IPS-18c (cell line): ENCODE measurements around the gene TUBA1C.
A peak's percentile ranks its signal among the peaks of the same experiment; 100 is the strongest.
"Not testable (repeated sequence)": the region's sequence is repeated elsewhere in the genome, so short reads cannot be mapped to it uniquely, and the experiment has no call there.

Experiments used
- H3K4me3 ChIP-seq: 2 replicates; pipeline ENCODE4 v1.7.0; 2013; ENCODE audit warnings: low read depth, mild to moderate bottlenecking, low read length, moderate library complexity; ENCODE audit not compliant: insufficient read depth
- H3K9me3 ChIP-seq: one replicate; pipeline ENCODE4 v1.6.1; 2013; ENCODE audit warnings: mild to moderate bottlenecking, low read length, moderate library complexity; ENCODE audit not compliant: control insufficient read depth, insufficient read depth

Gene TUBA1C

DNA sequence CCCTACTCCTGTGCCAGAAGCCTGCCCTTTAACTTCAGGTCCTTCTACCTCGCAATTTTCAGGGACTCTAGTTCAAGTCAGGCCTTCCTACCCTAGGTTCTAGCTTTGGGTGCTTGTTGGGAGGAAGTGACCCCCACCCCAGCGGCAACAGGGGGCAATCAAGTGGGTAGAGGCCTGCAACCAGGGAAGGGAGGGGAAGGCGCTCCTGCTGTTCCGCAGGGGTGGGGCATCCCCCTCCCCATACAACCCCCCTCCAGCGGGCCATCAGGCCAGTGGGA, 29.9 kb downstream of the TUBA1C start:
- Histone ChIP-seq H3K4me3 (no peak overlapping the region; the same call in 1 of the 2 replicates), H3K9me3 (peaks cover 2% of the 10 kb centered on the region)

- Histone ChIP-seq H3K4me3 (peak within 1 kb of the TSS; percentile 36; the same call in 1 of the 2 replicates), H3K9me3 (peaks cover 2% of the 10 kb centered on the region)
Measured at GRCh38 chr12:49295082-49295936, 30.4 kb downstream of the TUBA1C start, which contains the start of gene PRPH. TSS of gene PRPH (plus strand) at chr12:49295147. CDS start at chr12:49295201, 54 bp downstream.

DNA sequence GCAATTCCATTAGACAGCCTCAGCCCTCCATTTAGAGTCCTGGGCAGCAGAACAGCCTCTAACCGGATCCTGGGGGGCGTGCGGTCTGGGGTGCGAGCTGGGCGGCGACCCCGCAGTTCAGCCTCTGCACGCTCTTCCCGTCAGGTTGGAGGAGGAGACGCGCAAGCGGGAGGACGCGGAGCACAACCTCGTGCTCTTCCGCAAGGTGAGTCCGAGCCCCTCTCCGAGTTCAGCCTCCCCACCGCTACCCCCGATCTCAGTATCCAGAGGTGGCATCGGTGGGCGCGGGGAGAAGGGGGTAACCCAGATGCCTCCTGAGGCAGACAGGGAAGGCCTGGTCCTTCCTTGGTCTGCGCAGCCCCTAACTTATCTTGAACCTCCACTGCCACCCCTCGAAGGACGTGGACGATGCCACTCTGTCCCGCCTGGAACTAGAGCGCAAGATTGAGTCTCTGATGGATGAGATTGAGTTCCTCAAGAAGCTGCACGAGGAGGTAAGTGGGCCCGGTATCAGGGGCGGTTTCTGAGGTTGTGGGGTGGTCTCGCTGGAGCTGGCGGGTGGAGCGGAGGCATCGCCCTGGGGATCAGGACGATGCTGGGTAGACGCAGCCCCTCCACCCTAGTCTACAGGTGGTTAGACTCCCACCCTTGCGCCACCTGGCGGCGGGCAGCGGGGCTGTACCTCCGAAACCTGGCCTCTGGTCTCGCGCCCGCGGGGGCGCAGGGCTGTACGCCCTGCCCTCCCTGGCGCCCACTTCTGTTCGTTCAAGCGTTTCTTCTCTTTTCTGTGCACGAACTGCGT, 31.4 kb downstream of the TUBA1C start:
- peaks cover 2% of the 10 kb centered on the region for H3K9me3 ChIP-seq
- peak overlapping the region; percentile 59; the same call in 1 of the 2 replicates for H3K4me3 ChIP-seq

DNA sequence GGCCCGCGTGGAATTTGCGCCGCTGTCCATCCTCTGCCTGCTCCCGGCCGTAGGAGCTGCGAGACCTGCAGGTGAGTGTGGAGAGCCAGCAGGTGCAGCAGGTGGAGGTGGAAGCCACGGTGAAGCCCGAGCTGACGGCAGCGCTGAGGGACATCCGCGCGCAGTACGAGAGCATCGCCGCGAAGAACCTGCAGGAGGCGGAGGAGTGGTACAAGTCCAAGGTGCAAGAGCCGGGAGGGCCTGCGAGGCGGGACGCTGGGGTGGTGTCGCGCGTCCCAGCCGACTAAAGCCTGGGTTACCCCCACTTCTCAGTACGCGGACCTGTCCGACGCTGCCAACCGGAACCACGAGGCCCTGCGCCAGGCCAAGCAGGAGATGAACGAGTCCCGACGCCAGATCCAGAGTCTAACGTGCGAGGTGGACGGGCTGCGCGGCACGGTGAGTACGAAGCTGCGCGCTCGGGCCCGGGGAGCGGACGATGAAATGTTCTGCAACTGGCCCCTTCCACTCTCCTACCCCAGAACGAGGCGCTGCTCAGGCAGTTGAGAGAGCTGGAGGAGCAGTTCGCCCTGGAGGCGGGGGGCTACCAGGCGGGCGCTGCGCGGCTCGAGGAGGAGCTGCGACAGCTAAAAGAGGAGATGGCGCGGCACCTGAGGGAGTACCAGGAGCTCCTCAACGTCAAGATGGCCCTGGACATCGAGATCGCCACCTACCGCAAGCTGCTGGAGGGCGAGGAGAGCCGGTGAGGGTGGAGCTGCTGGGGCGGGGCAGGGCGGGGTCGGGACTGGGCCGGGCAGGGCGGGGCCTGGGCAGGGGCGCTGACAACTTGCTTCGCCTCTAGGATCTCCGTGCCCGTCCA, 32.2 kb downstream of the TUBA1C start:
- H3K9me3 ChIP-seq = peaks cover 2% of the 10 kb centered on the region
- peak overlapping the region; percentile 59 for H3K4me3 ChIP-seq

DNA sequence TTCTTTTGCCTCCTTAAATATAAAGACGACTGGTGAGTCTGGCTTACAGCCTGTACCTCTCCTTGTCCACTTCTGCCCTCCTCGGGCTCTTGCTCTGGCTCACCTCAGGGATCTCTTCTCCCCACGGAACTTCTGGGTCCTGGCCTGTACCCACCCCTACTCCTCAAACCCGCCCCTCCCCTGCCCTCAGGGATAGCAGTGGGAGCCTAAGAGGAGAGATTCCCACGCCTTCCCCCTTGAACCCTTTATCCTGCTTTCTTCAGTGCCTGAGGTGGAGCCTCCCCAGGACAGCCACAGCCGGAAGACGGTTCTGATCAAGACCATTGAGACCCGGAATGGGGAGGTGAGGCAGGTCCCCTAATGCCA, 32.8 kb downstream of the TUBA1C start:
- no peak overlapping the region for H3K4me3 ChIP-seq
- peaks cover 2% of the 10 kb centered on the region for H3K9me3 ChIP-seq

DNA sequence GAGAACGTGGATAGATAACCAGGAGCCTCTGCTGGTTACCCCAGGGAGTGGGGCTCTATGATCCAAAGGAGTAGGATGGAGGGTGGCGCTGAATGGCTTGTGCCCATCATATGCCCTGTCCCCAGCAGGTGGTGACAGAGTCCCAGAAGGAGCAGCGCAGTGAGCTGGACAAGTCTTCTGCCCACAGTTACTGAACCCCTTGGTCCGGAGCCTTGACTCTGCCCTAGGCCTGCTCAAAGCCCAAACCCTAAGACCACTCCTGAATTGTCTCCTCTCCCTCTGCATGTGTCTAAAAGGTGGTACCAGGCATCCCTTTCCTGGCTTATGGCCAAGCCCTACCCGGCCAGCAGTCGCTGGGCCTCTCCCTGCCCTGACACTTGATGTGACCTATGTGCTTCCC, 33.3 kb downstream of the TUBA1C start:
- Histone ChIP-seq H3K9me3 (peaks cover 2% of the 10 kb centered on the region), H3K4me3 (no peak overlapping the region)

- Histone ChIP-seq H3K4me3 (no peak overlapping the region), H3K9me3 (no peaks in the 10 kb centered on the region)
Measured at GRCh38 chr12:49301760-49302159, 36.9 kb downstream of the TUBA1C start.

GRCh38 chr12:49304161-49304560, 39.3 kb downstream of the TUBA1C start:
- Histone ChIP-seq H3K9me3 (no peaks in the 10 kb centered on the region), H3K4me3 (no peak overlapping the region)

- H3K9me3 ChIP-seq = no peaks in the 10 kb centered on the region
- H3K4me3 ChIP-seq = no peak overlapping the region
Measured at GRCh38 chr12:49305762-49306510, 41.1 kb downstream of the TUBA1C start.

GRCh38 chr12:49309386-49309785, 44.5 kb downstream of the TUBA1C start:
- H3K4me3 ChIP-seq = no peak overlapping the region
- no peaks in the 10 kb centered on the region for H3K9me3 ChIP-seq

DNA sequence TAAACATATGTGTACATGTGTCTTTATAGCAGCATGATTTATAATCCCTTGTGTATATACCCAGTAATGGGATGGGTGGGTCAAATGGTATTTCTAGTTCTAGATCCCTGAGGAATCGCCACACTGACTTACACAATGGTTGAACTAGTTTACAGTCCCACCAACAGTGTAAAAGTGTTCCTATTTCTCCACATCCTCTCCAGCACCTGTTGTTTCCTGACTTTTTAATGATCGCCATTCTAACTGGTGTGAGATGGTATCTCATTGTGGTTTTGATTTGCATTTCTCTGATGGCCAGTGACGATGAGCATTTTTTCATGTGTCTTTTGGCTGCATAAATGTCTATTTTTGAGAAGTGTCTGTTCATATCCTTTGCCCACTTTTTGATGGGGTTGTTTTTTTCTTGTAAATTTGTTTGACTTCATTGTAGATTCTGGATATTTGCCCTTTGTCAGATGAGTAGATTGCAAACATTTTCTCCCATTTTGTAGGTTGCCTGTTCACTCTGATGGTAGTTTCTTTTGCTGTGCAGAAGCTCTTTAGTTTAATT, 45.6 kb downstream of the TUBA1C start:
- H3K9me3 ChIP-seq, H3K4me3 ChIP-seq: not testable (repeated sequence)

DNA sequence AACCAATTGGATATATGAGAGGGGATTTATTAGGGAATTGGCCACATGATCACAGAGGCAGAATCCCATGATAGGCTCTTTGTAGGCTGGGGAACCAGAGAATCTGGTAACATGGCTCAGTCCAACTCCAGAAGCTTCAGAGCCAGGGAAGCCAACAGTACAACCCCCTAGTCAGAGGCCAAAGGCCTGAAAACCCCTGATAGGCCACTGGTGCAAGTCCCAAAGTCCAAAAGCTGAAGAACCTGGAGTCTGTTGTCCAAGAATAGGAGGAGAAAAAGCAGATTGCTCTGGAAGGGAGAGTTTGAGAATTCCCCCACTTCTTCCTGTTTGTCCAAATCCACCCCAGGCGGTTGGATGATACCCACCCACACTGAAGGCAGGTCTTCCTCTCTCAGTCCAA, 49.9 kb downstream of the TUBA1C start:
- Histone ChIP-seq H3K4me3 (no peak overlapping the region), H3K9me3 (no peaks in the 10 kb centered on the region)

GRCh38 chr12:49317118-49317517, 52.2 kb downstream of the TUBA1C start:
- not testable (repeated sequence) for H3K4me3 ChIP-seq, H3K9me3 ChIP-seq

DNA sequence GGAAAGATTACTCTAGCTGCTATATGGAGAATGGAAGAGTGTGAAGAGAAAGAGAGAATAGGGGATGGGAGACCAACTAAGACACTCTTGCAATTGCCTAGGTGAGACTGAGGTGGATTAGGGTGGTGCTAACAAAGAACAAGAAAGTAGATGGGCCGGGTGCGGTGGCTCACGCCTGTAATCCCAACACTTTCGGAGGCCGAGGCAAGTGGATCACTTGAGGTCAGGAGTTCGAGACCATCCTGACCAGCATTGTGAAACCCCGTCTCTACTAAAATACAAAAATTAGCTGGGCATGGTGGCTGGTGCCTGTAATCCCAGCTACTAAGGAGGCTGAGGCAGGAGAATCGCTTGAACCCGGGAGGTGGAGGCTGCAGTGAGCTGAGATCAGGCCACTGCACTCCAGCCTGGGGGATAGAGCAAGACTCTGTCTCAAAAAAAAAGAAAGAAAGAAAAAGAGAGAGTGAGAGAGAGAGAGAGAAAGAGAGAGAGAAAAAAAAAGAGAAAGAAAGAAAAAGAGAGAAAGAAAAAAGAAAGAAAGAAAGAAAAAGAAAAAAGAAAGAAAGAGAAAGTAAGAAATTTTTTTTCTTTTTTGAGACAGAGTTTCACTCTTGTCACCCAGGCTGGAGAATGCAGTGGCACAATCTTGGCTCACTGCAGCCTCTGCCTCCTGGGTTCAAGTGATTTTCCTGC, 55.7 kb downstream of the TUBA1C start:
- H3K4me3 ChIP-seq, H3K9me3 ChIP-seq: not testable (repeated sequence)

DNA sequence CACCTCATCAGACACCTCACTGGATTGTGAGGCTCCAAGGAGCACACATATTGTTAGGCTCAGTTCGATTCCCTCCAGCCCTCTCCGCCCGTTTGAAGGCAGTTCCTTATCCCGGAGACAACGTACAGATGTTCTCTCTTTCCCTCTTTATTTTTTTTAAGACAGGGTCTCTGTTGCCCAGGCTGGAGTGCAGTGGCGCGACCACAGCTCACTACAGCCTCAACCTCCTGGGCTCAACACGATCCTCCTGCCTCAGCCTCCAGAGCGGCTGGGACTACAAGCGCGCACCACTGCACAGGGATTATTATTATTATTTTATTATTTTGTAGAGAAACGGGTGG, 57.5 kb downstream of the TUBA1C start:
- Histone ChIP-seq H3K4me3 (peak overlapping the region; percentile 95), H3K9me3 (no peaks in the 10 kb centered on the region)
